Vagina (tissue), 2 donors: ENCODE data around the gene TEX19. TPM values are rescaled to one million over a fixed set of nuclear protein-coding genes. Genes with fewer than 3 reads are reported as not detected.

Experiments used
- DNase-seq, 2 donors: peaks; one replicate each; pipeline ENCODE4 v3.0.0-alpha.2; 2017; ENCODE audit errors: extremely low spot score in 2 of 2
- H3K27ac ChIP-seq: fragments of 200-600 bp; sonication (generic); one replicate; pipeline ENCODE4 v1.5.1; 2019
- H3K27me3 ChIP-seq: fragments of 200-600 bp; sonication (generic); one replicate; pipeline ENCODE4 v1.5.1; 2019
- H3K36me3 ChIP-seq, 2 donors: fragments of 200-600 bp; sonication (generic); one replicate each; pipeline ENCODE4 v1.5.1; 2017 to 2019
- H3K4me1 ChIP-seq: fragments of 200-600 bp; sonication (generic); one replicate; pipeline ENCODE4 v1.5.1; 2019
- H3K4me3 ChIP-seq, 2 donors: fragments of 200-600 bp; sonication (generic); 1 replicate in 1 of 2; 2 replicates in 1 of 2; pipeline ENCODE4 v1.5.1; 2016 to 2019
- H3K9me3 ChIP-seq: fragments of 200-600 bp; sonication (generic); one replicate; pipeline ENCODE4 v1.5.1; 2019
- CTCF ChIP-seq, 3 experiments: fragments of 450-650 bp in 2 of 3; fragments of 200-600 bp in 1 of 3; sonication (generic) in 1 of 3; IDR thresholded peaks; one replicate each; pipeline ENCODE4 v1.5.1; 2017 to 2019; ENCODE audit warnings: antibody characterized with exemption in 3 of 3, mild to moderate bottlenecking in 2 of 3, moderate library complexity in 2 of 3
- POLR2A ChIP-seq, 2 donors: fragments of 450-650 bp; IDR thresholded peaks; one replicate each; pipeline ENCODE4 v1.6.1; 2017; ENCODE audit warnings: antibody characterized with exemption in 2 of 2, mild to moderate bottlenecking in 2 of 2, moderate library complexity in 2 of 2
- POLR2AphosphoS5 ChIP-seq, 2 donors: sonication (generic); formaldehyde crosslinking; IDR thresholded peaks; one replicate each; pipeline ENCODE4 v1.9.0; 2017; ENCODE audit warnings: antibody characterized with exemption in 2 of 2, mild to moderate bottlenecking in 2 of 2, low read depth in 1 of 2; ENCODE audit not compliant: insufficient read depth in 1 of 2
- intact Hi-C: fragments of 100-400 bp; cut with DNase I; formaldehyde crosslinking; loops from one replicate; pipeline ENCODE4 v1.15.1; 2023
- total RNA-seq: library from RNA; depleted of rRNA; stranded (reverse); fragments of >200 nt; gene quantifications from one replicate; pipeline ENCODE4 v1.2.3, GENCODE V29; 2016

The TEX19 gene
- total RNA-seq, 1 donor from 2014 or later = not detected

- intact Hi-C loops = loop anchor here (10.0 kb wide), 2 partner anchors 122 to 282 kb away; no protein-coding TSS in a partner anchor
- Histone ChIP-seq H3K4me3 (no peak overlapping the region), H3K36me3 (no peaks in the 10 kb centered on the region), H3K9me3 (no peaks in the 10 kb centered on the region), H3K27me3 (no peaks in the 10 kb centered on the region), H3K4me1 (peaks cover 25% of the 10 kb centered on the region), H3K27ac (no peak overlapping the region)
- no peak for DNase-seq
- TF ChIP-seq POLR2A (IDR thresholded peaks at IDR 0.05) (no peak), CTCF (IDR thresholded peaks at IDR 0.05) (no peak), POLR2AphosphoS5 (IDR thresholded peaks at IDR 0.05; ENCODE audit: insufficient read depth in 1 of 2, low read depth in 1 of 2) (no peak)
Observed at GRCh38 chr17:82327289-82327688, 31.8 kb upstream of the TEX19 start.

GRCh38 chr17:82327757-82328140 lies 31.3 kb upstream of the TEX19 start:
- H3K27me3 ChIP-seq = no peaks in the 10 kb centered on the region
- no peaks in the 10 kb centered on the region for H3K36me3 ChIP-seq
- intact Hi-C loops = loop anchor here (10.0 kb wide), 2 partner anchors 123 to 283 kb away; no protein-coding TSS in a partner anchor
- DNase-seq = no peak
- TF ChIP-seq POLR2A (IDR thresholded peaks at IDR 0.05) (no peak), CTCF (IDR thresholded peaks at IDR 0.05) (no peak), POLR2AphosphoS5 (IDR thresholded peaks at IDR 0.05; ENCODE audit: insufficient read depth in 1 of 2, low read depth in 1 of 2) (no peak)
- peaks cover 30% of the 10 kb centered on the region for H3K4me1 ChIP-seq
- H3K27ac ChIP-seq = no peak overlapping the region
- no peaks in the 10 kb centered on the region for H3K9me3 ChIP-seq
- H3K4me3 ChIP-seq = no peak overlapping the region

- intact Hi-C loops = loop anchor here (10.0 kb wide), 2 partner anchors 124 to 284 kb away; no protein-coding TSS in a partner anchor
- DNase-seq = no peak
- peaks cover 36% of the 10 kb centered on the region for H3K4me1 ChIP-seq
- H3K4me3 ChIP-seq = no peak overlapping the region
- no peak overlapping the region for H3K27ac ChIP-seq
- no peaks in the 10 kb centered on the region for H3K9me3 ChIP-seq
- no peaks in the 10 kb centered on the region for H3K36me3 ChIP-seq
- TF ChIP-seq POLR2A (IDR thresholded peaks at IDR 0.05) (no peak), CTCF (IDR thresholded peaks at IDR 0.05) (no peak), POLR2AphosphoS5 (IDR thresholded peaks at IDR 0.05; ENCODE audit: insufficient read depth in 1 of 2, low read depth in 1 of 2) (no peak)
- no peaks in the 10 kb centered on the region for H3K27me3 ChIP-seq
Observed at GRCh38 chr17:82328141-82328993, 30.7 kb upstream of the TEX19 start.

GRCh38 chr17:82328994-82329507 lies 30.0 kb upstream of the TEX19 start:
- no peak for DNase-seq
- Histone ChIP-seq H3K4me3 (no peak overlapping the region), H3K4me1 (peaks cover 43% of the 10 kb centered on the region), H3K27me3 (no peaks in the 10 kb centered on the region), H3K27ac (no peak overlapping the region), H3K36me3 (no peaks in the 10 kb centered on the region), H3K9me3 (no peaks in the 10 kb centered on the region)
- TF ChIP-seq CTCF (IDR thresholded peaks at IDR 0.05) (no peak), POLR2AphosphoS5 (IDR thresholded peaks at IDR 0.05; ENCODE audit: insufficient read depth in 1 of 2, low read depth in 1 of 2) (no peak), POLR2A (IDR thresholded peaks at IDR 0.05) (no peak)
- intact Hi-C loops = loop anchor here (10.0 kb wide), 2 partner anchors 124 to 284 kb away; no protein-coding TSS in a partner anchor
